NCI-H1694 (cell line): ENCODE measurements around the gene TESMIN.

Source experiments
- DNase-seq: peaks from one replicate; lab custom pipeline; 2025; lab: John Stamatoyannopoulos, UW

TESMIN gene

GRCh38 chr11:68710409-68710808 lies 40.9 kb downstream of the TESMIN start:
- no peak for DNase-seq

DNA sequence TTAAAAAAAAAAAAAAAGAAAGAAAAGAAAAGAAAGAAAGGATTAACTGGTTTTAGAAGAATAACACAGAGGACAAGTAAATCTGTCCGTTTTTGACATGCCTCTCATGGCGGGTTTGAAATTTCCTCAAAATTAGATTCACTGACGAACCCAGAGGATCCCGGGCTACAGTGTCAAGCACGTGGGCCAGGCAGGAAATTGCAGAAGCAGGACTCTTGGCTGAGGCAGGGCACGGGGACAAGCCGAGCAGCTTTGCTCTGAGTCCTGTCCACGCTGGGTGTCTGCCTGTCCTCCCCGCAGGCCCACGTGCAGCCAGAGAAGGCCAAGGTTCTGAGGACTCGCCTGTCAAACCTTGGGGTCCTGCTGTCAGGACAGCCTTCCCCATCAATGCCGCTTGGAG lies 42.3 kb downstream of the TESMIN start:
- DNase-seq: no peak

- DNase-seq: no peak
These were observed 43.8 kb downstream of the TESMIN start for GRCh38 chr11:68707527-68707926.

GRCh38 chr11:68704887-68705286 lies 46.4 kb downstream of the TESMIN start:
- no peak for DNase-seq

GRCh38 chr11:68698993-68699392 lies 52.3 kb downstream of the TESMIN start:
- DNase-seq: no peak

- no peak for DNase-seq
These were observed 55.8 kb downstream of the TESMIN start for GRCh38 chr11:68695531-68695930.

DNA sequence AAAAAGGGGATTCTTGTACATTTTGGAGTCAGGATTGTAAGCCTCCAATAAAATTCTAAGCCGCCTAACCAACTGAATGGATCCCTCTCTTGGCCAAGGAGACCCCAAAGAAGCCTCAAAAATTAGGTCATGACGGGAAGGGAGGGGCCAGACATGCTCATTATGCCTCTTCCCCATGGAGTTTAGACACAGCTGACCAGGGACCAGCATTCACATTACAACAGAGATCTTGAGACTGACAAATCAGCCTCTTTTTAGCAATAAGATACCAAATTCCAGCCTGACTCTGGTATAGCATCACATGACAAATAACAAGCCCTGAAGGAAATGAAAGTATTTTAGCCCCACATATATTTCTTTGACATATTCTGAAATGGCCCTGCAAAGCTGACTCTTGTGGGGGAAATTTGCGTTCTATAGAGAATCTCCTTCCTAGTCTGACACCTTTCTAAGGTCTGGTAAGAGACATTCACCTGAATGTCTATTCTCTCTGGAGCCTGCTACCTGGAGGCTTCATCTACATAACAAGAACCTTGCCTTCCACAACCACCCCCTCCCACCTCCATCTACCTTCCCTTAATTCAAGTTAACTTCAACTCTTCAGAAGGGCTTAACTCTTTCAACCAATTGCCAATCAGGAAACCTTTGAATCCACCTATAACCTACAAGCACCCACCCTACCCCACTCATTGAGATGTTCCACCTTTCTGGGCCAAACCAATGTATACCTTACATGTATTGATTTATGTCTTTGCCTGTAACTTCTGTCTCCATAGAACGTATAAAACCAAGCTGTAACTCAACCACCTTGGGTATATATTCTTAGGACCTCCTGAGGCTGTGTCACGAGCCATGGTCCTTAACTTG lies 56.7 kb downstream of the TESMIN start:
- no peak for DNase-seq

DNA sequence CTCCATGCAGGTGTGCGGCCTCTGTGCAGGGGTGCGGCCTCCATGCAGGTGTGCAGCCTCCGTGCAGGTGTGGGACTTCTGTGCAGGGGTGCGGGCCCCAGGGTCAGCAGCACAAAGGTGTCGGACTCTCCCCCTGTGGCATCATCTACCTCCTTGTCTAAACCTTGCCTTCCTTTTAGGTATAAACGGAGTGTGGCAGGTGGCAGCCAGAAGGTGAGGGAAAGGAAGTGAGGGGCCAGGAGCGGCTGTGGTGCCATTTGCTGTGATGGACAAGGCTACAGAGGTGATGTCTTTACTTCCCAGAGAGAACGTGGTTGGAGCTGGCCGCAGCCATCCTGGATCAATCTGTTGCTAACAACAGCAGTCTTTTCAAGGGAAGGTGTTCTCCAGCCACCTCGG lies 57.8 kb downstream of the TESMIN start:
- no peak for DNase-seq

GRCh38 chr11:68692871-68693483 lies 58.3 kb downstream of the TESMIN start:
- DNase-seq: no peak

DNA sequence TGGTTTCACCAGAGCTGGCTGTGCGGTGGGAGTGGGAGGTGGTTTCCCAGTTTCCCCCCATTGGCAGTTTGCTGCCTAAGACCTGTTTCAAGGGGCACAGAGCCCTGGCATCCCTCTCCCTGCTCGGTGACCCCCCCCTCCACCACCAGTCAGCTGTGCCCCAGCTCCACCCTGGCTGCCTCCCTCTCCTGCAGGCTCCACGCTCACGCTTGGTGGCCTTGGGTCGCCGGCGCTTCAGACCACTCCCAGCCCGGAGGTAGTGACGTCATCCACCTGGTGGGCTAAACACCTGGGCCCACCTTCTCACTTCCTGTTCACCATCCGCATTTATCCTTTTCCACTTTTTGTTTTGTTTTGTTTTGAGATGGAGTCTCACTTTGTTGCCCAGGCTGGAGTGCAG lies 59.2 kb downstream of the TESMIN start:
- DNase-seq: no peak

- DNase-seq: no peak
These were observed 59.9 kb downstream of the TESMIN start for GRCh38 chr11:68691402-68691784.

DNA sequence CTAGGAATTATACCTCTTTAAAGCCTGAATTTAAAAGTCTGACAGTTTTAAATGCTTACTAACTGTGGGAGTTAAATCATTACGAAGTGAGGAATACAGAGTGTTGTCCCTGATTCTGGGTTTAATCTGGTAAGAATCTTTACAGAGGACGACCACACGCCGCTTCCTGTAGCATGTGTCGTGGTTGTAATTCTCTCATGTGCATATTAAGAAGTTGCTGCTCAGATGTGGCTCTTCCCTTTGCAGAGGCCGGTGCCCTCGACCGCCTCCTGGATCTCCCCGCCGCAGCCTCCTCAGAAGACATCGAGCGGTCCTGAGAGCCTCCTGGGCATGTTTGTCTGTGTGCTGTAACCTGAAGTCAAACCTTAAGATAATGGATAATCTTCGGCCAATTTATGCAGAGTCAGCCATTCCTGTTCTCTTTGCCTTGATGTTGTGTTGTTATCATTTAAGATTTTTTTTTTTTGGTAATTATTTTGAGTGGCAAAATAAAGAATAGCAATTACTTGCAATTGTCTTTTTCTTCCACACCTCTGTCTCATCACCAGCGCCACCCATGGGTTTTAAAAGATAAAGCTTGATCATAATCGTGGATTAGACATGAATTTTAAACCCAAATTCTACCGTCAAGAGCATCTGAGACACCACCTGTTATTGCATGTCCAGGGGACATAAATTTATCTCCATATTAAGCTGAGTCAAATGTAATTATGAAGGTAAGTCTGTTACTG lies 60.5 kb downstream of the TESMIN start:
- no peak for DNase-seq

DNA sequence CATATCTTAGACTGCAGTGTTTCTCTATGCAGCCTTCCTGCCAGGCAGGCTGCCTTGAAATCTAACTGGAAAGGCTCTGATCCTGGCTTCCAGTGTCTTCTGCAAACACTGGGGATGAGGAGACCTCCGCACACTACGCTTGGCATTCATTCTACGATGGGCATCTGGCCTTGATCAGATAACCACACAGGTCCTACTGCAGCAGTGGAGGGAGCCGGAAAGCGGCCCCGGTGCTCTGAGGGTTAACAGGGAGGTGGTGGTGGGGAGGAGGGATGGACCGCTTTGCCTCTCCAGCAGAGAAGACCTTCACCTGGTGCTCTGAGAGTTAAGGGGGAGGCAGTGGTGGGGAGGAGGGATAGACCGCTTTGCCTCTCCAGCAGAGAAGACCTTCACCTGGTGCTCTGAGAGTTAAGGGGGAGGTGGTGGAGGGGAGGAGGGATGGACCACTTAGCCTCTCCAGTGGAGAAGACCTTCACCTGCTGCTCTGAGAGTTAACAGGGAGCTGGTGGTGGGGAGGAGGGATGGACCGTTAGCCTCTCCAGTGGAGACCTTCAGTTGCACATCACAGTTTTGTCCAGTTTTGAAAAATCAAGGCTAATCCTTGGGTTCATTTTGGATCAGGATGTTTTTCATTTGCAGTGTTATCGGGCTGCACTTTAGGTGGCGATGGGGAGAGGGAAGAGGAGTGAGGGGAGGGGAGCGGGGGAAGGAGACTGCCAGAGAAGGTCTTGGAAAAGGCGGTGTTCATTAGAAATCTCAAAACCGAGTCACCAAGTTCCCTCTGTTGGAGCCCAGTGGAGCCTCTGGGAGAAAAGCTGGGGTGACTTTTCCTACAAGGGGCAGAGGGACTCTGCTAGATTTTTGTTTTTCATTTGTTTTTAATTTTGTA lies 61.3 kb downstream of the TESMIN start:
- DNase-seq: no peak

- no peak for DNase-seq
These were observed 62.4 kb downstream of the TESMIN start for GRCh38 chr11:68688881-68689280.

DNA sequence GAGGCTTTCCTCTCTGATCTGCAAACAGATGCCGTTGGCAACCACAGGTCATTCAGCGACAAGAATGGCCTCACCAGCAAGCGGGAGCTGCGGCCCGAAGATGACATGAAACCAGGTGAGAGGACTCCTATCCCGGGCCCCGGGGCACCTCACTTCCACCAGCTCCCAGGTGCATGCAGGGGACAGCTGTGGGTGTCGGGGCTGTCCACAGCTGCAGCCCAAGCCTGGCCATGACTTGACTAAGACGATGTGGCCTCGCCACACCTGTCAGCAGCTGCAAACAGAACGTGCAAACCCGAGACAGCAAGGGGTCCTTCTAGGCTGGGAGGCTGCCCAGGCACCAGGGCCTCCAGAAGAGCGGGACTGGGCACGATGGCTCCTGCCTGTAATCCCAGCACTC lies 63.3 kb downstream of the TESMIN start:
- no peak for DNase-seq

DNA sequence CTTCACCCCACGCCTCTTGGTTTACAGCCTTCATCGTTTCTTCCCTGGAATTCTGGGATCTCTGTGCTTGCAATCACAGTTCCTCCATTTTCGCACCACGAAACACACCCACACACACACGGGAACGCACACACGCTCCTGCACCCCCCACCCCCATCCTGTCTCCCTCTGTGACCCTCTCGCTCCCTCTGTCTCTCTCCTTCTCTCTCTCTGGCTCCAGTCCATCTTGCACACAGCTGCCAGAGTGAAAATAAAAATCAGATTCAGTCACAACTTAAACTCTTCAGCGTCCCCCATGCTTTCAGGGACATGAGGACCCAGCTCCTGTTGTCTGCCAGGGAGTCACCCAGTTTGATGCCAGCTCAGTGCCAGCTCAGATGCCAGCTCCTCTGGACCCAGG lies 64.0 kb downstream of the TESMIN start:
- DNase-seq: no peak

- no peak for DNase-seq
These were observed 64.8 kb downstream of the TESMIN start for GRCh38 chr11:68686486-68686885.

- DNase-seq: no peak
These were observed 65.5 kb downstream of the TESMIN start for GRCh38 chr11:68685656-68686380.

DNA sequence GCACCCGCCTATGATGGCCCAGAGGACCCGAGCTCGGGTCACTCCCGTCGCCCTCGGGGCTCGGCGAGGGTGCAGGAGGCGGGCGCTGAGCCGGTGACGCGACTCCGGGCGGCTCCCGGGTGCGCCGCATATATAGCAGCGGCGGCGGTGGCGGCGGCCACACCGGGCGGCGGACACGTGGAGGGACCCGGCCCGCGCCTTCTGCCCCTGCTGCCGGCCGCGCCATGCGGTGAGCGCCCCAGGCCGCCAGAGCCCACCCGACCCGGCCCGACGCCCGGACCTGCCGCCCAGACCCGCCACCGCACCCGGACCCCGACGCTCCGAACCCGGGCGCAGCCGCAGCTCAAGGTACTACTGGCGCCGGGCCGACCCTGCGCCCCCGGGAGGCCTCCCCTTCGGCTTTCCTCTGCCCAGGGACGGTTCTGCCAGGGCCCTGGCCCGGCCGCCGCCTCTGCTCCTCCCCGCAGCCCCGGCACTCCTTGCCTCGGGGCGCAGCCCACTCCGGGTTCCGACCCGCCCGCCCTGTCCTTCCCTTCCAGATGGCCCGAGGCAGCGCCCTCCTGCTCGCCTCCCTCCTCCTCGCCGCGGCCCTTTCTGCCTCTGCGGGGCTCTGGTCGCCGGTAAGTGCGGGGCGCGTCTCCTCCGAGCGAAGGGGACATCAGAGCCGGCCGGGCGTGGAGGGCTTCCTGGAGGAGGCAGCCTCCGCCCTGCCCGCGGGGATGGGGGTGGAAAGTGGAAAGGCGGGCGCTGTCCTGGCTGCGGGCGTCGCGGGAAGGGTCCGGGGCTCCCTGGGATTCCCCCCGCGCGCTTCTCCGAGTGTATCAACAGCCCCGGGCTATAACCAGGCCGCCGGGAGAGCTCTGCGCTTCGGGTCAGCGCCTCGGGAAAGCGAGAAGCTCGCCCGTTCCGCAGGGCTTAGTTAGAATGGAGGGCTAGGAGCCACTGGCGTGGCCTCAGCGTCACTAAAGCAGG lies 66.6 kb downstream of the TESMIN start, which contains the start of gene GAL:
GAL (plus strand) TSS at position 160 of the 972 bp plus-strand sequence; CDS start at position 540, 380 bp downstream.
- no peak for DNase-seq
